ENCODE results near the gene NOTCH2.

GRCh38 chr1:119966020-119966419 lies 103.4 kb downstream of the NOTCH2 start:
- TF ChIP-seq CTCF (IDR thresholded peaks at IDR 0.05; ENCODE audit: low read depth, low read length) = no peak
- TF ChIP-seq EZH2phosphoT487 (IDR thresholded peaks at IDR 0.05; ENCODE audit: low read depth) = no peak
